CD8-positive, alpha-beta memory T cell (primary cell): ENCODE results near the gene CREG2. TPM values are rescaled to one million over a fixed set of nuclear protein-coding genes. Genes with fewer than 3 reads are reported as not detected.

ENCODE experiments used
- CTCF ChIA-PET: fragments of 350-600 bp; sonication (Branson Sonifier 250); formaldehyde crosslinking; loops from one replicate; lab custom pipeline; 2021; ENCODE audit warnings: antibody characterized with exemption; lab: Charles Lee
- POLR2A ChIA-PET: fragments of 350-600 bp; sonication (Branson Sonifier 250); formaldehyde crosslinking; loops from one replicate; lab custom pipeline; 2021; ENCODE audit warnings: antibody characterized with exemption; lab: Charles Lee
- DNase-seq, 5 donors: peaks; one replicate each; pipeline versions ENCODE4 v3.0.0 to v3.0.0-alpha.2; 2020 to 2022; ENCODE audit warnings: mixed read lengths in 1 of 5
- H3K27ac ChIP-seq: one replicate; pipeline ENCODE4 v1.7.0; 2013; ENCODE audit warnings: low read depth, mild to moderate bottlenecking, low read length, moderate library complexity
- H3K27me3 ChIP-seq: 2 replicates; pipeline ENCODE4 v1.7.0; 2013; ENCODE audit warnings: low read length, mild to moderate bottlenecking; ENCODE audit not compliant: insufficient read depth, poor library complexity, severe bottlenecking
- H3K36me3 ChIP-seq: 2 replicates; pipeline ENCODE4 v1.7.0; 2013; ENCODE audit warnings: mild to moderate bottlenecking, low read length, moderate library complexity; ENCODE audit not compliant: insufficient read depth
- H3K4me1 ChIP-seq: 2 replicates; pipeline ENCODE4 v1.7.0; 2013; ENCODE audit warnings: mild to moderate bottlenecking, low read length, moderate library complexity; ENCODE audit not compliant: insufficient read depth
- H3K4me3 ChIP-seq: 2 replicates; pipeline ENCODE4 v1.7.0; 2013; ENCODE audit warnings: mild to moderate bottlenecking, low read length
- H3K9me3 ChIP-seq: 2 replicates; pipeline ENCODE4 v1.7.0; 2013; ENCODE audit warnings: mild to moderate bottlenecking, low read length
- H3K27ac Mint-ChIP-seq, 8 donors: one replicate each; pipeline ENCODE4 v1.8.0; 2020 to 2021; ENCODE audit warnings: mixed read lengths in 8 of 8, mild to moderate bottlenecking in 6 of 8, inconsistent platforms in 3 of 8, moderate library complexity in 3 of 8
- H3K27me3 Mint-ChIP-seq, 2 donors: one replicate each; pipeline ENCODE4 v1.8.0; 2020 to 2021; ENCODE audit warnings: mixed read lengths in 2 of 2, mild to moderate bottlenecking in 1 of 2, moderate library complexity in 1 of 2
- H3K36me3 Mint-ChIP-seq, 3 donors: one replicate each; pipeline ENCODE4 v1.8.0; 2020 to 2021; ENCODE audit warnings: mixed read lengths in 3 of 3, inconsistent platforms in 1 of 3, mild to moderate bottlenecking in 1 of 3
- H3K4me1 Mint-ChIP-seq, 3 donors: one replicate each; pipeline ENCODE4 v1.8.0; 2020 to 2021; ENCODE audit warnings: mixed read lengths in 3 of 3, inconsistent platforms in 1 of 3, mild to moderate bottlenecking in 1 of 3
- H3K4me3 Mint-ChIP-seq, 7 donors: one replicate each; pipeline ENCODE4 v1.8.0; 2020 to 2021; ENCODE audit warnings: mixed read lengths in 7 of 7, mild to moderate bottlenecking in 6 of 7, moderate library complexity in 4 of 7, inconsistent platforms in 2 of 7
- H3K9me3 Mint-ChIP-seq, 5 donors: one replicate each; pipeline ENCODE4 v1.8.0; 2020 to 2022; ENCODE audit warnings: mixed read lengths in 5 of 5, mild to moderate bottlenecking in 3 of 5, moderate library complexity in 2 of 5, inconsistent platforms in 1 of 5
- polyA plus RNA-seq: library from polyadenylated mRNA; unstranded; fragments of 300-500 nt; fragmentation: Illumina TruSeq; gene quantifications from one replicate; pipeline ENCODE4 v1.2.3, GENCODE V29; 2021
- total RNA-seq, 2 experiments: library from RNA; stranded (reverse); gene quantifications; one replicate each; pipeline ENCODE4 v1.2.3, GENCODE V29; 2021

The CREG2 gene
- total and polyA plus RNA-seq, 3 experiments from 2014 or later = not detected

- peaks cover 5 to 13% (median 12%) of the 10 kb centered on the region in 3 donors for H3K4me1 Mint-ChIP-seq
- peaks cover 0 to 2% (median 0%) of the 10 kb centered on the region in 5 donors for H3K9me3 Mint-ChIP-seq
- ChIA-PET POLR2A (no interaction called here), CTCF (interaction anchor here (0.6 to 5.4 kb wide), 4 partner anchors 10 to 43 kb away, joined by 3 to 37 read pairs (median 17); partner anchors contain the start of genes CREG2 and RNF149)
- no peaks in the 10 kb centered on the region for H3K27me3 Mint-ChIP-seq
- H3K36me3 Mint-ChIP-seq = peaks cover 0 to 2% (median 0%) of the 10 kb centered on the region in 3 donors
- Histone ChIP-seq H3K27ac (no peak overlapping the region), H3K4me3 (no peak overlapping the region), H3K36me3 (no peaks in the 10 kb centered on the region), H3K9me3 (no peaks in the 10 kb centered on the region), H3K27me3 (no peaks in the 10 kb centered on the region), H3K4me1 (no peaks in the 10 kb centered on the region)
- DNase-seq = no peak
- no peak overlapping the region for H3K4me3 Mint-ChIP-seq
- H3K27ac Mint-ChIP-seq = peak overlapping the region in 1 of 8 donors; percentile 57
Observed at GRCh38 chr2:101351207-101351606, 36.1 kb downstream of the CREG2 start.

GRCh38 chr2:101349893-101350662, 37.2 kb downstream of the CREG2 start:
- Histone ChIP-seq H3K4me3 (no peak overlapping the region), H3K4me1 (no peaks in the 10 kb centered on the region), H3K27ac (no peak overlapping the region), H3K36me3 (no peaks in the 10 kb centered on the region), H3K27me3 (no peaks in the 10 kb centered on the region), H3K9me3 (no peaks in the 10 kb centered on the region)
- no peak overlapping the region for H3K4me3 Mint-ChIP-seq
- peak overlapping the region in 3 of 8 donors; percentile 2 to 86 (median 50) for H3K27ac Mint-ChIP-seq
- DNase-seq = no peak
- H3K4me1 Mint-ChIP-seq = peaks cover 5 to 13% (median 12%) of the 10 kb centered on the region in 3 donors
- peaks cover 0 to 2% (median 0%) of the 10 kb centered on the region in 3 donors for H3K36me3 Mint-ChIP-seq
- H3K27me3 Mint-ChIP-seq = no peaks in the 10 kb centered on the region
- peaks cover 0 to 2% (median 0%) of the 10 kb centered on the region in 5 donors for H3K9me3 Mint-ChIP-seq
- ChIA-PET POLR2A (interaction anchor here (0.6 kb wide), 1 partner anchor 22 kb away, joined by 3 read pairs; no protein-coding TSS in a partner anchor), CTCF (interaction anchor here (1.1 to 5.4 kb wide), 5 partner anchors 9 to 481 kb away, joined by 3 to 37 read pairs (median 13); partner anchors contain the start of gene CREG2)

DNA sequence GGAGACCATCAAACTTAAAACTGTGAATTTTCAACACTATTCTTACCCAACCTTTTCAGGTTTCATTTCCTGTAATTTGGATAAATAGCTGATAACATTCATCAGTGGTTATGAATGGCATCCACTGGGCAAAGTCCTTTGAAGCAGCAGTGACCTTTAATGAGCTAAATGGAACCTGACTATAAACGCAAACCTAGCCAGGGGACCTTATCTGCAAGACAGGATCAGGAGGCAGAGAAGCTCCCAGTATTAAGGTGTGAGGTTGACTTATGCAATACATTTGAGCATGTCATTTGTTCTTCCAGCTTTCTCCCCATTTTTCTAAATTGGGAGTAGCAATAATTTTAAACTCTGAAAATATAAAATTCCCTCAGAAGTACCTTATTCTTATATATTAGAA, 38.4 kb downstream of the CREG2 start:
- peaks cover 5 to 13% (median 12%) of the 10 kb centered on the region in 3 donors for H3K4me1 Mint-ChIP-seq
- H3K27me3 ChIP-seq = no peaks in the 10 kb centered on the region
- POLR2A ChIA-PET = interaction anchor here (0.6 kb wide), 1 partner anchor 21 kb away, joined by 3 read pairs; no protein-coding TSS in a partner anchor
- H3K27me3 Mint-ChIP-seq = no peaks in the 10 kb centered on the region
- H3K36me3 ChIP-seq = no peaks in the 10 kb centered on the region
- CTCF ChIA-PET = interaction anchor here (0.8 to 5.4 kb wide), 4 partner anchors 12 to 483 kb away, joined by 3 to 37 read pairs (median 4); no protein-coding TSS in a partner anchor
- no peaks in the 10 kb centered on the region for H3K9me3 ChIP-seq
- H3K27ac ChIP-seq = no peak overlapping the region
- H3K4me1 ChIP-seq = no peaks in the 10 kb centered on the region
- peak overlapping the region in 1 of 8 donors; percentile 79 for H3K27ac Mint-ChIP-seq
- no peaks in the 10 kb centered on the region for H3K9me3 Mint-ChIP-seq
- no peak overlapping the region for H3K4me3 Mint-ChIP-seq
- H3K36me3 Mint-ChIP-seq = peaks cover 0 to 2% (median 0%) of the 10 kb centered on the region in 3 donors
- H3K4me3 ChIP-seq = no peak overlapping the region
- no peak for DNase-seq

DNA sequence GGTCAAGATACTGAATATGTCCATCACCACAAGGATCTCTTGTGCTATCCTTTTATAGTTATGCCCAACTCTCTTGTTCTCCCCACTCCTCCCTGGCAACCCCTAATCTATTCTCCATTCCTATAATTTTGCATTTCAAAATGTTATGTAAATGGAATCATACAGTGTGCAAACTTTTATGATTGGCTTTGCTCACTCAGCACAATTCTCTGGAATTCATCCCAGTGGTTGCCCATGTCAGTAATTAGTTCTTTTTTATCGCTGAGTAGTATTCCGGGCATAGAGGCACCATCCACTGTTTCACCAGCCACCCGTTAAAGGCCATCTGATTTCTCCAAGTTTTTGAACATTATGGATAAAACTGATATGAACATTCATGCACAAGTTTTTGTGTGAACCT, 40.4 kb downstream of the CREG2 start:
- ChIA-PET CTCF (interaction anchor here (1.0 to 2.1 kb wide), 3 partner anchors 13 to 40 kb away, joined by 3 to 6 read pairs (median 3); partner anchors contain the start of gene CREG2), POLR2A (no interaction called here)
- H3K9me3 Mint-ChIP-seq = no peaks in the 10 kb centered on the region

GRCh38 chr2:101344137-101344536, 43.2 kb downstream of the CREG2 start:
- no peak overlapping the region for H3K27ac Mint-ChIP-seq

More for the DNA sequence above, 40.4 kb downstream of the CREG2 start:
- H3K9me3 ChIP-seq = no peaks in the 10 kb centered on the region
- H3K27ac ChIP-seq = no peak overlapping the region
- H3K27me3 Mint-ChIP-seq = no peaks in the 10 kb centered on the region
- no peak overlapping the region for H3K27ac Mint-ChIP-seq
- DNase-seq = no peak
- H3K4me1 Mint-ChIP-seq = peaks cover 14 to 25% (median 20%) of the 10 kb centered on the region in 3 donors
- peaks cover 3% of the 10 kb centered on the region for H3K4me1 ChIP-seq
- H3K36me3 Mint-ChIP-seq = peaks cover 0 to 2% (median 0%) of the 10 kb centered on the region in 3 donors
- no peaks in the 10 kb centered on the region for H3K36me3 ChIP-seq
- no peak overlapping the region for H3K4me3 ChIP-seq
- H3K27me3 ChIP-seq = no peaks in the 10 kb centered on the region
- H3K4me3 Mint-ChIP-seq = no peak overlapping the region

DNA sequence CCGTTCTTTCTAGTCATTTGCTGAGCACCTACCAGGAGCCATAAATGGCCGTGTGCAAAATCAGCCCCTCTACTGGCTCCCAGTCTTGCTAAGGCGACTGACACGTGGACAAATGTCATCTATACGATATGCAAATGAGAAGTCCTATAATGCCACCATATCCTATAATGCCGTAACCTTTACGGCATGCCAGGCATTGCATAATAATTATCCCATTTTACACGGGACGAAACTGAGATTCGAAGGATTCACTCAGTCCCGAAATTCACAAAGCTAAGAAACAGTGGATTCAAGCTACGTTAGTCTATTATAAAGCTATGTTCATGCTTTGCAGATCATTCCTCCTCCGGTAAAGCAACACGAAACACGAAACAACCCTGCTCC, 44.7 kb downstream of the CREG2 start:
- POLR2A ChIA-PET = interaction anchor here (0.6 to 1.1 kb wide), 2 partner anchors 20 to 34 kb away, joined by 4 to 8 read pairs; no protein-coding TSS in a partner anchor
- CTCF ChIA-PET = interaction anchor here (1.0 to 3.6 kb wide), 23 partner anchors 8 to 542 kb away, joined by 3 to 41 read pairs (median 6); partner anchors contain the start of genes CREG2 and RNF149

More at GRCh38 chr2:101344137-101344536, 43.2 kb downstream of the CREG2 start:
- no peaks in the 10 kb centered on the region for H3K9me3 ChIP-seq
- no peaks in the 10 kb centered on the region for H3K36me3 ChIP-seq
- no peaks in the 10 kb centered on the region for H3K36me3 Mint-ChIP-seq
- H3K27me3 Mint-ChIP-seq = no peaks in the 10 kb centered on the region
- H3K4me3 ChIP-seq = no peak overlapping the region
- no peak for DNase-seq
- H3K9me3 Mint-ChIP-seq = no peaks in the 10 kb centered on the region
- H3K27me3 ChIP-seq = no peaks in the 10 kb centered on the region
- POLR2A ChIA-PET = no interaction called here
- peaks cover 19 to 29% (median 24%) of the 10 kb centered on the region in 3 donors for H3K4me1 Mint-ChIP-seq
- no peak overlapping the region for H3K4me3 Mint-ChIP-seq
- no peak overlapping the region for H3K27ac ChIP-seq
- peaks cover 19% of the 10 kb centered on the region for H3K4me1 ChIP-seq
- CTCF ChIA-PET = interaction anchor here (1.1 to 3.1 kb wide), 2 partner anchors 18 to 43 kb away, joined by 4 to 21 read pairs; partner anchors contain the start of gene CREG2

GRCh38 chr2:101341901-101342624, 45.2 kb downstream of the CREG2 start:
- POLR2A ChIA-PET = interaction anchor here (0.6 to 1.1 kb wide), 3 partner anchors 12 to 33 kb away, joined by 3 to 8 read pairs (median 4); no protein-coding TSS in a partner anchor
- Mint-ChIP-seq H3K27me3 (no peaks in the 10 kb centered on the region), H3K36me3 (no peaks in the 10 kb centered on the region), H3K27ac (no peak overlapping the region), H3K4me3 (peak overlapping the region in 2 of 7 donors; percentile 3 to 56), H3K4me1 (peaks cover 19 to 31% (median 24%) of the 10 kb centered on the region in 3 donors), H3K9me3 (no peaks in the 10 kb centered on the region)
- Histone ChIP-seq H3K27ac (no peak overlapping the region), H3K4me1 (peaks cover 19% of the 10 kb centered on the region), H3K36me3 (no peaks in the 10 kb centered on the region), H3K4me3 (no peak overlapping the region), H3K9me3 (no peaks in the 10 kb centered on the region), H3K27me3 (no peaks in the 10 kb centered on the region)
- CTCF ChIA-PET = interaction anchor here (0.7 to 3.6 kb wide), 31 partner anchors 8 to 898 kb away, joined by 3 to 41 read pairs (median 4); partner anchors contain the start of genes CREG2 and RNF149
- peak; percentile 49 to 76 (median 63) for DNase-seq

More for the DNA sequence above, 44.7 kb downstream of the CREG2 start:
- Histone ChIP-seq H3K27ac (no peak overlapping the region), H3K27me3 (no peaks in the 10 kb centered on the region), H3K9me3 (no peaks in the 10 kb centered on the region), H3K4me1 (peaks cover 19% of the 10 kb centered on the region), H3K4me3 (no peak overlapping the region), H3K36me3 (no peaks in the 10 kb centered on the region)
- H3K27me3 Mint-ChIP-seq = no peaks in the 10 kb centered on the region
- no peak overlapping the region for H3K4me3 Mint-ChIP-seq
- no peaks in the 10 kb centered on the region for H3K36me3 Mint-ChIP-seq
- peaks cover 19 to 29% (median 24%) of the 10 kb centered on the region in 3 donors for H3K4me1 Mint-ChIP-seq
- H3K9me3 Mint-ChIP-seq = no peaks in the 10 kb centered on the region
- H3K27ac Mint-ChIP-seq = no peak overlapping the region
- no peak for DNase-seq
